H9 (cell line): ENCODE data around the gene PROC. TPM values are rescaled to one million over a fixed set of nuclear protein-coding genes. Genes with fewer than 3 reads are reported as not detected.

Source experiments
- DNase-seq: peaks from one replicate; pipeline ENCODE4 v3.0.0-alpha.2; 2017
- H2AFZ ChIP-seq: one replicate; pipeline ENCODE4 v1.6.1; 2013; ENCODE audit warnings: mild to moderate bottlenecking, low read length, control low read depth, moderate library complexity
- H2AK5ac ChIP-seq: 2 replicates; pipeline ENCODE4 v1.6.1; 2013; ENCODE audit warnings: low read length, control low read depth, mixed read lengths; ENCODE audit not compliant: insufficient read length
- H2BK120ac ChIP-seq: one replicate; pipeline ENCODE4 v1.6.1; 2013; ENCODE audit warnings: low read depth, mild to moderate bottlenecking, low read length, control low read depth, inconsistent platforms; ENCODE audit not compliant: poor library complexity, severe bottlenecking
- H2BK12ac ChIP-seq: 2 replicates; pipeline ENCODE4 v1.6.1; 2013; ENCODE audit warnings: low read length, control low read depth, mixed read lengths, low read depth; ENCODE audit not compliant: insufficient read length
- H2BK15ac ChIP-seq: 2 replicates; pipeline ENCODE4 v1.6.1; 2013; ENCODE audit warnings: low read depth, low read length, control low read depth
- H2BK20ac ChIP-seq: one replicate; pipeline ENCODE4 v1.6.1; 2013; ENCODE audit warnings: low read depth, mild to moderate bottlenecking, low read length, control low read depth, inconsistent platforms; ENCODE audit not compliant: poor library complexity, severe bottlenecking
- H2BK5ac ChIP-seq: 2 replicates; pipeline ENCODE4 v1.6.1; 2013; ENCODE audit warnings: low read length, control low read depth, mixed read lengths; ENCODE audit not compliant: insufficient read length
- H3K14ac ChIP-seq: 2 replicates; pipeline ENCODE4 v1.6.1; 2013; ENCODE audit warnings: low read length, control low read depth; ENCODE audit not compliant: insufficient read depth
- H3K18ac ChIP-seq: 2 replicates; pipeline ENCODE4 v1.6.1; 2013; ENCODE audit warnings: low read depth, mild to moderate bottlenecking, mixed read lengths, low read length, control low read depth; ENCODE audit not compliant: insufficient read length
- H3K23ac ChIP-seq: 2 replicates; pipeline ENCODE4 v1.6.1; 2013; ENCODE audit warnings: low read length, control low read depth, mixed read lengths, low read depth; ENCODE audit not compliant: insufficient read length
- H3K23me2 ChIP-seq: 2 replicates; pipeline ENCODE4 v1.6.1; 2013; ENCODE audit warnings: low read depth, mild to moderate bottlenecking, mixed read lengths, low read length, control low read depth; ENCODE audit not compliant: insufficient read length, poor library complexity, severe bottlenecking
- H3K27ac ChIP-seq: 2 replicates; pipeline ENCODE4 v1.5.1; 2013; ENCODE audit warnings: low read length, control low read depth, mixed read lengths, low read depth; ENCODE audit not compliant: insufficient read length
- H3K27me3 ChIP-seq: 2 replicates; pipeline ENCODE4 v1.6.1; 2013; ENCODE audit warnings: low read length, control low read depth, inconsistent platforms; ENCODE audit not compliant: insufficient read depth
- H3K4ac ChIP-seq: 2 replicates; pipeline ENCODE4 v1.6.1; 2013; ENCODE audit warnings: low read depth, mild to moderate bottlenecking, control low read depth, inconsistent platforms, low read length, moderate library complexity
- H3K4me1 ChIP-seq: 2 replicates; pipeline ENCODE4 v1.6.1; 2013; ENCODE audit warnings: low read length, control low read depth, inconsistent platforms; ENCODE audit not compliant: insufficient read depth
- H3K4me2 ChIP-seq: 2 replicates; pipeline ENCODE4 v1.6.1; 2013; ENCODE audit warnings: low read length, control low read depth, mixed read lengths; ENCODE audit not compliant: insufficient read length, insufficient read depth
- H3K56ac ChIP-seq: 2 replicates; pipeline ENCODE4 v1.6.1; 2013; ENCODE audit warnings: low read depth, mild to moderate bottlenecking, mixed read lengths, low read length, control low read depth; ENCODE audit not compliant: insufficient read length
- H3K79me1 ChIP-seq: 2 replicates; pipeline ENCODE4 v1.6.1; 2013; ENCODE audit warnings: low read depth, mild to moderate bottlenecking, moderate library complexity, low read length, control low read depth, inconsistent platforms; ENCODE audit not compliant: insufficient read depth, poor library complexity, severe bottlenecking
- H3K79me2 ChIP-seq: 2 replicates; pipeline ENCODE4 v1.6.1; 2013; ENCODE audit warnings: low read length, control low read depth, inconsistent platforms; ENCODE audit not compliant: insufficient read depth
- H3K9ac ChIP-seq: 2 replicates; pipeline ENCODE4 v1.6.1; 2013; ENCODE audit warnings: low read length, control low read depth, mixed read lengths; ENCODE audit not compliant: insufficient read length; ENCODE audit errors: extremely low read depth
- H3K9me3 ChIP-seq: one replicate; pipeline ENCODE4 v1.6.1; 2013; ENCODE audit warnings: low read depth, low read length, inconsistent platforms; ENCODE audit not compliant: control insufficient read depth
- H3T11ph ChIP-seq: one replicate; pipeline ENCODE4 v1.6.1; 2013; ENCODE audit warnings: mild to moderate bottlenecking, low read length, control low read depth, inconsistent platforms
- H4K20me1 ChIP-seq: one replicate; pipeline ENCODE4 v1.6.1; 2013; ENCODE audit not compliant: control insufficient read depth, insufficient read length, insufficient read depth
- H4K5ac ChIP-seq: 2 replicates; pipeline ENCODE4 v1.6.1; 2013; ENCODE audit warnings: low read depth, mild to moderate bottlenecking, mixed read lengths, low read length, control low read depth; ENCODE audit not compliant: insufficient read length
- H4K8ac ChIP-seq: replicated peaks from 2 replicates; pipeline ENCODE4 v1.6.1; 2013; ENCODE audit warnings: low read length, control low read depth, mixed read lengths, low read depth; ENCODE audit not compliant: insufficient read length
- H4K91ac ChIP-seq: 2 replicates; pipeline ENCODE4 v1.6.1; 2013; ENCODE audit warnings: low read depth, mild to moderate bottlenecking, moderate library complexity, mixed read lengths, low read length, control low read depth; ENCODE audit not compliant: insufficient read length
- H3K27ac Mint-ChIP-seq, 3 experiments: 2 replicates in 2 of 3; 3 replicates in 1 of 3; pipeline ENCODE4 v1.8.0; 2020 to 2021; ENCODE audit warnings: mixed read lengths in 3 of 3, mild to moderate bottlenecking in 1 of 3, moderate library complexity in 1 of 3
- H3K27me3 Mint-ChIP-seq: 2 replicates; pipeline ENCODE4 v1.8.0; 2021; ENCODE audit warnings: low read depth, mild to moderate bottlenecking, moderate library complexity, mixed read lengths
- H3K36me3 Mint-ChIP-seq, 3 experiments: 2 replicates in 2 of 3; 3 replicates in 1 of 3; pipeline ENCODE4 v1.8.0; 2020 to 2021; ENCODE audit warnings: low read depth in 3 of 3, mixed read lengths in 3 of 3; ENCODE audit not compliant: insufficient read depth in 1 of 3
- H3K4me1 Mint-ChIP-seq, 2 experiments: 2 replicates each; pipeline ENCODE4 v1.8.0; 2020; ENCODE audit warnings: mixed read lengths in 2 of 2
- H3K4me3 Mint-ChIP-seq, 2 experiments: 2 replicates in 1 of 2; 3 replicates in 1 of 2; pipeline ENCODE4 v1.8.0; 2020 to 2021; ENCODE audit warnings: mild to moderate bottlenecking in 2 of 2, mixed read lengths in 2 of 2, moderate library complexity in 1 of 2
- H3K9me3 Mint-ChIP-seq, 2 experiments: 2 replicates in 1 of 2; 3 replicates in 1 of 2; pipeline ENCODE4 v1.8.0; 2020; ENCODE audit warnings: mild to moderate bottlenecking in 2 of 2, mixed read lengths in 2 of 2, moderate library complexity in 1 of 2
- CTCF ChIP-seq: fragments of 200-600 bp; sonication (generic); conservative IDR thresholded peaks from 3 replicates; pipeline ENCODE4 v1.8.0; 2021; ENCODE audit warnings: antibody characterized with exemption, mild to moderate bottlenecking
- WGBS: extraction: QIAGEN DNeasy Blood & Tissue Kit; methylation state at CpG from one replicate; pipeline ENCODE4 v1.1.7; 2013; ENCODE audit warnings: missing lambda C conversion rate, low lambda C conversion rate, mixed read lengths; ENCODE audit not compliant: insufficient read length; ENCODE audit errors: extremely low coverage; 5-methylcytosine and 5-hydroxymethylcytosine counted together
- total RNA-seq: library from RNA; stranded (reverse); gene quantifications from 2 replicates; pipeline ENCODE4 v1.2.1, GENCODE V29; 2021

The PROC gene
- total RNA-seq, 1 experiment from 2014 or later: 0.61 TPM

GRCh38 chr2:127421116-127421800 lies 3.0 kb downstream of the PROC start:
- H3K4me3 Mint-ChIP-seq: peak overlapping the region in 1 of 2 experiments; percentile 1; a peak in 1 of 5 replicates
- TF ChIP-seq CTCF: no peak
- Histone ChIP-seq H3K79me1 (no peaks in the 10 kb centered on the region), H4K8ac (no peak overlapping the region), H2AFZ (no peak overlapping the region), H3K56ac (no peak overlapping the region), H4K5ac (no peak overlapping the region), H3K4ac (no peak overlapping the region), H3K27ac (no peak overlapping the region), H2BK15ac (no peak overlapping the region), H3K4me2 (no peak overlapping the region), H2AK5ac (no peak overlapping the region), H3K27me3 (peaks cover 6% of the 10 kb centered on the region; the same call in 1 of the 2 replicates), H4K20me1 (no peaks in the 10 kb centered on the region), H3T11ph (no peak overlapping the region), H3K23ac (no peak overlapping the region), H4K91ac (no peak overlapping the region), H3K4me1 (no peaks in the 10 kb centered on the region), H2BK20ac (no peak overlapping the region), H3K9ac (no peak overlapping the region), H3K79me2 (no peaks in the 10 kb centered on the region), H2BK120ac (no peak overlapping the region), H3K23me2 (peaks cover 10% of the 10 kb centered on the region), H3K18ac (no peak overlapping the region), H3K9me3 (no peaks in the 10 kb centered on the region), H2BK5ac (no peak overlapping the region), H2BK12ac (no peak overlapping the region), H3K14ac (no peak overlapping the region)
- no peaks in the 10 kb centered on the region for H3K36me3 Mint-ChIP-seq
- H3K27ac Mint-ChIP-seq: no peak overlapping the region
- no CpG with 5 or more reads among the region's 15 CpGs for WGBS
- peaks cover 0 to 2% of the 10 kb centered on the region in 2 experiments; a peak in 1 of 5 replicates for H3K9me3 Mint-ChIP-seq
- H3K27me3 Mint-ChIP-seq: peaks cover 80% of the 10 kb centered on the region
- DNase-seq: no peak
- peaks cover 21 to 25% of the 10 kb centered on the region in 2 experiments for H3K4me1 Mint-ChIP-seq
